Colonic mucosa (tissue), 4 donors: Measurements from ENCODE around the gene GSN. TPM values are rescaled to one million over a fixed set of nuclear protein-coding genes. Genes with fewer than 3 reads are reported as not detected.

Experiments
- DNase-seq: peaks from one replicate; pipeline ENCODE4 v3.0.0-alpha.2; 2020
- H3K27ac ChIP-seq: fragments of 200-600 bp; one replicate; pipeline ENCODE4 v1.8.0; 2021
- H3K27me3 ChIP-seq: fragments of 200-600 bp; one replicate; pipeline ENCODE4 v1.8.0; 2021
- H3K36me3 ChIP-seq: fragments of 200-600 bp; one replicate; pipeline ENCODE4 v1.8.0; 2021
- H3K4me1 ChIP-seq: fragments of 200-600 bp; one replicate; pipeline ENCODE4 v1.8.0; 2021; ENCODE audit warnings: mild to moderate bottlenecking
- H3K4me3 ChIP-seq: fragments of 200-600 bp; one replicate; pipeline ENCODE4 v1.8.0; 2021
- H3K9ac ChIP-seq, 2 donors: one replicate each; pipeline ENCODE4 v1.7.0; 2013; ENCODE audit warnings: control low read depth in 2 of 2, low read depth in 2 of 2, low read length in 2 of 2
- H3K9me3 ChIP-seq: fragments of 200-600 bp; one replicate; pipeline ENCODE4 v1.8.0; 2021
- intact Hi-C: fragments of 100-400 bp; cut with DNase I; formaldehyde crosslinking; loops from one replicate; pipeline ENCODE4 v1.14.1; 2022
- total RNA-seq, 2 donors: library from RNA; stranded (reverse); fragmentation: NEBNext Ultra II Directional in 1 of 2; extraction: Animal tissue kit (Norgen Biotek cat#: 25700) in 1 of 2; gene quantifications; one replicate each; pipeline ENCODE4 v1.2.1, GENCODE V29; 2021
- TF ChIP-seq, protein P1 (sequence below): fragments of 200-600 bp; IDR thresholded peaks from one replicate; pipeline ENCODE4 v1.8.0; 2022; ENCODE audit warnings: antibody characterized with exemption, mild to moderate bottlenecking
- donor health status: healthy.
- donor health status: DM: no; HTN: no; CAD: no.
- donor health status: DM: no; HTN: no; CAD: no.

Gene GSN
- total RNA-seq, 2 donors from 2014 or later, result 413 to 553 TPM

DNA sequence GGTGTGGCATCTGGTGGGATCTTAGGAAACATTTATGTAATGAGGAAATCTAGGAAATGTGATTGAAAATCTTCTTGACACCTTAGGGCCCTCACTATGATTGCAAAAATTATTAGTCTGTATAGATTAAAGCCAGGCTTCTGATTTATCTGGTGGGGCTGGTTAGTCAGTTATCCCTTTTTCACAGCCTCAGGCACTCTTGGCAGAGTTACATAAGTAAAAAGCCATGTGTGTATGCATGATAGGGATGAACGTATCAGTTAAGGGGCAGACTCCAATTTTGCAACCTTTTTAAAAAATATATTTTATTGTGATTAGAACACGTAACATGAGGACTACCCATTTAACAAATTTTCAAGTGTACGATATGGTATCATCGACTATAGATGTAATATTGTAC, 35.7 kb upstream of the GSN start:
- no peaks in the 10 kb centered on the region for H3K9me3 ChIP-seq
- H3K4me1 ChIP-seq, result no peaks in the 10 kb centered on the region
- TF ChIP-seq, protein P1, sequence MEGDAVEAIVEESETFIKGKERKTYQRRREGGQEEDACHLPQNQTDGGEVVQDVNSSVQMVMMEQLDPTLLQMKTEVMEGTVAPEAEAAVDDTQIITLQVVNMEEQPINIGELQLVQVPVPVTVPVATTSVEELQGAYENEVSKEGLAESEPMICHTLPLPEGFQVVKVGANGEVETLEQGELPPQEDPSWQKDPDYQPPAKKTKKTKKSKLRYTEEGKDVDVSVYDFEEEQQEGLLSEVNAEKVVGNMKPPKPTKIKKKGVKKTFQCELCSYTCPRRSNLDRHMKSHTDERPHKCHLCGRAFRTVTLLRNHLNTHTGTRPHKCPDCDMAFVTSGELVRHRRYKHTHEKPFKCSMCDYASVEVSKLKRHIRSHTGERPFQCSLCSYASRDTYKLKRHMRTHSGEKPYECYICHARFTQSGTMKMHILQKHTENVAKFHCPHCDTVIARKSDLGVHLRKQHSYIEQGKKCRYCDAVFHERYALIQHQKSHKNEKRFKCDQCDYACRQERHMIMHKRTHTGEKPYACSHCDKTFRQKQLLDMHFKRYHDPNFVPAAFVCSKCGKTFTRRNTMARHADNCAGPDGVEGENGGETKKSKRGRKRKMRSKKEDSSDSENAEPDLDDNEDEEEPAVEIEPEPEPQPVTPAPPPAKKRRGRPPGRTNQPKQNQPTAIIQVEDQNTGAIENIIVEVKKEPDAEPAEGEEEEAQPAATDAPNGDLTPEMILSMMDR, result no peak
- H3K4me3 ChIP-seq, result no peak overlapping the region
- H3K36me3 ChIP-seq, result no peaks in the 10 kb centered on the region
- no peak overlapping the region for H3K27ac ChIP-seq
- no peaks in the 10 kb centered on the region for H3K27me3 ChIP-seq
- DNase-seq, result no peak
- intact Hi-C loops, result no loop called here
- no peak overlapping the region for H3K9ac ChIP-seq

DNA sequence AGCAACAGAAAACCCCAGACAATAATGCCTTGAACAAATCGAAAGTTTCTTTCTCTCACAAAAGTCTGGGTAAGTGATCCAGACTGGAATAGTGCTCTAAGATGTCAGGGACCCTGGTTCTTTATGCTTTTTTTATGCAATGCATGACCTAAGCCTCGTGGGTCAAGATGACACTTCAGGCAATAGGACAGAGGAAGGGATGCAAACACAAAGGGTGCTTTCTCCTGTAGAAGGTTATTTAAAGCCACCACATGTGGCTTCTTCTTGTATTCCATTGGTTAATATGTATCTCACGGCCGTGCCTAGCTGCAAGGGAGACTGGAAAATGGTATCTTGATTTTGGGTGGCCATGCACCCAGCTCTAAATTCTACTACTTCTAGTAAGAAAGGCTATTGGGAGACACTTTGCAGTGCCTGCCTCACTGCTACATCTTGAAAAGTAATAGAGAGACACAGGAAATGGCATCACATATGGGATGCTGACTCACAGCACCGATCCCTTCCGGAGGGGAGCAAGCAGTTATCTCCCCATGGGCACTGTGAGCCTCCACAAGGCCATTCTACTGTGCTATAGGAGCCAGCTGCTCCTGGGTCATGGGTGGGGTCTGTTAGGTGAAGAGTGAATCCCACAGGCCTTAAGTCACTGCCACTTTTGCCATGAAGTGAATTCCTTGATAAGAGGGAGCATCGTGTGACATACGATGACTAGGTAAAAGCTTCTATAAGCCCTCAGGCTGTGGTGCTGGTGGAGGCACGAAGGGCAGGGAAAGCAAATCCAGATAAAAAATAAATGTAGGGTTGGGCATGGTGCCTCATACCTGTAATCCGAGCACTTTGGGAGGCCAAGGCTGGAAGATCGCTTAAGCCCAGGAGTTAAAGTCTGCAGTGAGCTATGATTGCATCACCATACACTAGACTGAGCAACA, 33.8 kb upstream of the GSN start:
- no peaks in the 10 kb centered on the region for H3K9me3 ChIP-seq
- H3K4me1 ChIP-seq, result no peaks in the 10 kb centered on the region
- no peak for DNase-seq
- TF ChIP-seq, protein P1, result no peak
- no peaks in the 10 kb centered on the region for H3K27me3 ChIP-seq
- intact Hi-C loops, result no loop called here
- no peak overlapping the region for H3K27ac ChIP-seq
- no peak overlapping the region for H3K4me3 ChIP-seq
- H3K9ac ChIP-seq, result no peak overlapping the region
- H3K36me3 ChIP-seq, result no peaks in the 10 kb centered on the region

DNA sequence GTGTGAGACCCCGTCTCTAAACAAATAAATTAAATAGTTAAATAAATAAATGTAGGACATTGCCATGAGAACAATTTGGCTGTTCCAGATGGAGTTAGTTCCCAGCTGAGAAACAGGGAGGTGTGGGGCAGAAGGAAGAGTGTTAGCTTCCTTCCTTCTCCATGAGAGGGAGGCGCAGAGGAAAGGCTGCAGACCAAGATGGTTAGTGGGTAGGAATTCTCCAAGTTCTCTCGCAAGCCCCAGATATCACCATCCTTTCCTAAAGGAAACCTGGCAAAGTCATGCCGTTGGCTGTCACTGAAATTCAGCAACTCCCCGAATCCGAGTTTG, 33.2 kb upstream of the GSN start:
- Histone ChIP-seq H3K27ac (no peak overlapping the region), H3K36me3 (no peaks in the 10 kb centered on the region), H3K4me1 (no peaks in the 10 kb centered on the region), H3K9ac (no peak overlapping the region), H3K9me3 (no peaks in the 10 kb centered on the region), H3K27me3 (no peaks in the 10 kb centered on the region), H3K4me3 (no peak overlapping the region)
- DNase-seq, result no peak
- intact Hi-C loops, result no loop called here
- TF ChIP-seq, protein P1, result no peak

DNA sequence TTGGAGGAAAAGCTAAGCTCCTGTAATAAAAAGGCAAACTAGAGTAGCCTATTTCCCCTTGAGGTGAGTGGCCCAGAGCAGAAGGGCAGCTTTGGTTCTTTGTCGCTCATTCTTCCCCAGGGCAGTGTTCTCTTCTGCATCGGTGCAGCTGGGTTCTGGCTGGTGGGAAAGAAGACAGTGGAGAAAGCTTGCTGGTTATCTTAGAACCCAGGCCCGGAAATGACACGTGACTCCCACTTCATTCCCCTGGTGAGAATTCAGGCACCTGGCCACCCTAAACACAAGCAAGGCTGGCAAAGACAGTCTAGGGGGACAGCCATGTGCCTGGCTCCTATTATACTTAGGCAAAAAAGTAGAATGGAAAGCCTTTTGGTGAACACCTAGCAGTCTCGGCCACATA, 32.5 kb upstream of the GSN start:
- no peak overlapping the region for H3K27ac ChIP-seq
- TF ChIP-seq, protein P1, result no peak
- no peak for DNase-seq
- no peak overlapping the region for H3K4me3 ChIP-seq
- intact Hi-C loops, result no loop called here
- no peaks in the 10 kb centered on the region for H3K36me3 ChIP-seq
- H3K4me1 ChIP-seq, result no peaks in the 10 kb centered on the region
- no peaks in the 10 kb centered on the region for H3K9me3 ChIP-seq
- H3K9ac ChIP-seq, result no peak overlapping the region
- no peaks in the 10 kb centered on the region for H3K27me3 ChIP-seq

DNA sequence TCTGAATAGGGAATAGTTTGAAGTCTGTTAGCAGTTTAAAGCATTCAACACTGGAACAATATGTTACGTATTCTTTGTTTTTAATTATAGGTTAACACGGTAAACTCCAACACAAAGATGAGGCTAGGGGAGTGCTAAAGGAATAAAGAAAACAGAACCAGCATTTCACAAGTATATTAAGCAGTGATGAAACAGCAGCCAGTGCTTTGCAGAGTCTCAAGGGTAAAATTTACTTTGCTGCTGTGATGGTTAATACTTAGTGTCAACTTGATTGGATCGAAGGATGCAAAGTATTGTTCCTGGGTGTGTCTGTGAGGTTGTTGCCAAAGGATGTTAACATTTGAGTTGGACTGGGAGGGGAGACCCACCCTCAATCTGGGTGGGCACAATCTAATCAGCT, 30.0 kb upstream of the GSN start:
- no peaks in the 10 kb centered on the region for H3K4me1 ChIP-seq
- TF ChIP-seq, protein P1, result no peak
- no peaks in the 10 kb centered on the region for H3K27me3 ChIP-seq
- no peaks in the 10 kb centered on the region for H3K9me3 ChIP-seq
- no peak for DNase-seq
- no peak overlapping the region for H3K4me3 ChIP-seq
- intact Hi-C loops, result no loop called here
- no peak overlapping the region for H3K9ac ChIP-seq
- no peak overlapping the region for H3K27ac ChIP-seq
- no peaks in the 10 kb centered on the region for H3K36me3 ChIP-seq
